Measurements from ENCODE around the gene CNTNAP4. TPM values are rescaled to one million over a fixed set of nuclear protein-coding genes. Genes with fewer than 3 reads are reported as not detected.

The CNTNAP4 gene
- total and polyA plus RNA-seq, 2 of the 8 experiments (the other 6 are each of a cell fraction or from before 2014, with no cell fraction given) = not detected

DNA sequence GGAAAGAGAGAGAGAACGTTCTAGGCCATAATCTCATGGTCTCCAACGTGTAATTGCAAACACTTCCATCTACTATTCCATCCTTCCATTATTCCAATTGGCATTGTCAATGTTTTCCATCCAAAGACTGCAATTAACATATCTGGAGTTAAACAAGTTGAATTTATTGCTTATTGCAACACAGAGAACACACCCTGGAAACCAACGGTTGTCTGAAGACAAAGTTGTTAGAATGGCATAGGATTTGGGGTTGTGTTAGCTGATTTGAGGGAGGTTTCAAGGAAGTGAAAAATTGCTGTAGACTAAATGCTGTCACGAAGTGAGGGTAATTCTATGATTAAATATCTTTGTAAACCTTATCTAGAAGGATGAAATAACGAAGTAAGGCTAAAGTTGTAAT, 178.8 kb downstream of the CNTNAP4 start:
- H2AFZ ChIP-seq (ENCODE audit: low read length) = no peak overlapping the region
- H2BK20ac ChIP-seq (ENCODE audit: low read length) = no peak overlapping the region
- no peaks in the 10 kb centered on the region for H3K23me2 ChIP-seq (ENCODE audit: low read depth, low read length)
- no peak overlapping the region for H3K18ac ChIP-seq (ENCODE audit: extremely low read depth, low read length)
- H4K91ac ChIP-seq (replicated peaks; ENCODE audit: insufficient read length, low read length) = no peak overlapping the region
- no peak overlapping the region for H3K9ac ChIP-seq (replicated peaks in 1 of 4; ENCODE audit: extremely low read depth in 1 of 4, low read depth in 3 of 4, low read length in 3 of 4)
- 0 out of 7 replicates have a peak, but pooled peaks cover 0 to 1% (median 0%) of the 10 kb centered on the region in 4 experiments for H3K27me3 ChIP-seq (replicated peaks in 1 of 4; ENCODE audit: control insufficient read depth in 3 of 4, extremely low read depth in 1 of 4, insufficient read depth in 3 of 4, low read length in 3 of 4)
- 87% methylated on average over 5 of the region's 5 CpGs; no CpG with 5 or more reads in 1 of the 2 experiments for WGBS, 2 experiments (ENCODE audit: extremely low coverage in 1 of 2, insufficient coverage in 1 of 2, insufficient read length in 1 of 2, insufficient replicate concordance in 2 of 2, low coverage in 1 of 2, low lambda C conversion rate in 2 of 2, missing lambda C conversion rate in 1 of 2)
- H2BK15ac ChIP-seq (ENCODE audit: low read length) = no peak overlapping the region
- H3K9me3 ChIP-seq (ENCODE audit: insufficient read depth in 2 of 2, low read depth in 1 of 2, low read length in 1 of 2) = no peaks in the 10 kb centered on the region
- no peak overlapping the region for H3K14ac ChIP-seq (ENCODE audit: insufficient read length)
- H3K4me3 ChIP-seq (ENCODE audit: extremely low read depth in 1 of 4, insufficient read depth in 2 of 4, low read depth in 3 of 4, low read length in 4 of 4) = no peak overlapping the region
- H3K36me3 ChIP-seq (ENCODE audit: control insufficient read depth in 2 of 4, insufficient read depth in 4 of 4, low read length in 3 of 4) = no peaks in the 10 kb centered on the region
- ChIA-PET POLR2A (ENCODE audit: partially characterized antibody) (no interaction called here), CTCF (ENCODE audit: partially characterized antibody) (interaction anchor here (0.7 to 1.0 kb wide), 2 partner anchors 28 to 145 kb away, joined by 3 read pairs; no protein-coding TSS in a partner anchor)
- H2BK12ac ChIP-seq (ENCODE audit: low read depth, low read length) = no peak overlapping the region
- H2AK5ac ChIP-seq (ENCODE audit: low read depth, low read length) = no peak overlapping the region
- FAIRE-seq (no peak), DNase-seq (ENCODE audit: low read depth in 1 of 2, low spot score in 2 of 2) (no peak)
- H3K4me2 ChIP-seq (ENCODE audit: insufficient read depth in 1 of 2, low read depth in 2 of 2, low read length in 2 of 2) = no peak overlapping the region
- no peak overlapping the region for H2BK5ac ChIP-seq (ENCODE audit: low read depth, low read length)
- H3K56ac ChIP-seq (replicated peaks; ENCODE audit: insufficient read length, low read depth, low read length) = no peak overlapping the region
- no peak overlapping the region for H4K8ac ChIP-seq (ENCODE audit: extremely low read depth, insufficient read depth, low read length)
- no peak overlapping the region for H3K4ac ChIP-seq (replicated peaks; ENCODE audit: insufficient read length, low read depth, low read length)
- no peak overlapping the region for H2BK120ac ChIP-seq (replicated peaks; ENCODE audit: low read depth, low read length)
- no peak overlapping the region for H3K23ac ChIP-seq (ENCODE audit: insufficient read length)
- no peaks in the 10 kb centered on the region for H4K20me1 ChIP-seq (replicated peaks in 1 of 2; ENCODE audit: control insufficient read depth in 1 of 2, insufficient read depth in 2 of 2, low read length in 2 of 2)
- no peaks in the 10 kb centered on the region for H3K4me1 ChIP-seq (replicated peaks in 1 of 4; ENCODE audit: control insufficient read depth in 3 of 4, insufficient read depth in 4 of 4, low read length in 3 of 4)
- H3K79me1 ChIP-seq (ENCODE audit: low read depth, low read length) = no peaks in the 10 kb centered on the region
- H3K79me2 ChIP-seq (ENCODE audit: control insufficient read depth in 1 of 2, insufficient read depth in 2 of 2, low read length in 2 of 2) = no peaks in the 10 kb centered on the region
- H3K27ac ChIP-seq (ENCODE audit: low read depth, low read length) = no peak overlapping the region
- no peak overlapping the region for H4K5ac ChIP-seq (ENCODE audit: insufficient read length, low read depth, low read length)
- TF ChIP-seq BACH1 (IDR thresholded peaks at IDR 0.05; ENCODE audit: low read length) (no peak), ASH2L (IDR thresholded peaks at IDR 0.05; ENCODE audit: low read length) (no peak), KDM4A (IDR thresholded peaks at IDR 0.05; ENCODE audit: low read depth, low read length, severe bottlenecking) (no peak), MAFK (IDR thresholded peaks at IDR 0.05; ENCODE audit: low read depth, low read length) (no peak), HDAC2 (IDR thresholded peaks at IDR 0.05; ENCODE audit: borderline replicate concordance in 1 of 2, low read depth in 2 of 2, low read length in 2 of 2) (no peak), RFX5 (IDR thresholded peaks at IDR 0.05; ENCODE audit: borderline replicate concordance, low read depth, low read length) (no peak), MAX (IDR thresholded peaks at IDR 0.05) (no peak), RBBP5 (IDR thresholded peaks at IDR 0.05; ENCODE audit: borderline replicate concordance, low read depth, low read length) (no peak), SP2 (IDR thresholded peaks at IDR 0.05; ENCODE audit: low read length) (no peak), KDM5A (IDR thresholded peaks at IDR 0.05; ENCODE audit: low read length) (no peak), RNF2 (IDR thresholded peaks at IDR 0.05; ENCODE audit: borderline replicate concordance, low read depth, low read length, missing control alignments, poor library complexity, severe bottlenecking) (no peak), TBP (IDR thresholded peaks at IDR 0.05; ENCODE audit: low read depth, low read length) (no peak), CBX8 (IDR thresholded peaks at IDR 0.05; ENCODE audit: borderline replicate concordance, low read depth, low read length) (no peak), ZNF274 (IDR thresholded peaks at IDR 0.05; ENCODE audit: borderline replicate concordance, extremely low read depth, low read length) (no peak)
